GM21526 (cell line): ENCODE data around the gene FAM107A.

Experiments used
- ATAC-seq: cut with Tn5 transposase; IDR thresholded peaks from one replicate; pipeline ENCODE4 v1.9.1; 2021; ENCODE audit warnings: moderate library complexity; ENCODE audit not compliant: unreplicated experiment, low FRiP score

The FAM107A gene

GRCh38 chr3:58569287-58570001, 7.7 kb downstream of the FAM107A start:
- no peak for ATAC-seq

- ATAC-seq = no peak
Observed at GRCh38 chr3:58568572-58569286, 8.5 kb downstream of the FAM107A start.

GRCh38 chr3:58567251-58567515, 10.0 kb downstream of the FAM107A start:
- ATAC-seq = no peak

GRCh38 chr3:58566398-58567250, 10.6 kb downstream of the FAM107A start:
- no peak for ATAC-seq

DNA sequence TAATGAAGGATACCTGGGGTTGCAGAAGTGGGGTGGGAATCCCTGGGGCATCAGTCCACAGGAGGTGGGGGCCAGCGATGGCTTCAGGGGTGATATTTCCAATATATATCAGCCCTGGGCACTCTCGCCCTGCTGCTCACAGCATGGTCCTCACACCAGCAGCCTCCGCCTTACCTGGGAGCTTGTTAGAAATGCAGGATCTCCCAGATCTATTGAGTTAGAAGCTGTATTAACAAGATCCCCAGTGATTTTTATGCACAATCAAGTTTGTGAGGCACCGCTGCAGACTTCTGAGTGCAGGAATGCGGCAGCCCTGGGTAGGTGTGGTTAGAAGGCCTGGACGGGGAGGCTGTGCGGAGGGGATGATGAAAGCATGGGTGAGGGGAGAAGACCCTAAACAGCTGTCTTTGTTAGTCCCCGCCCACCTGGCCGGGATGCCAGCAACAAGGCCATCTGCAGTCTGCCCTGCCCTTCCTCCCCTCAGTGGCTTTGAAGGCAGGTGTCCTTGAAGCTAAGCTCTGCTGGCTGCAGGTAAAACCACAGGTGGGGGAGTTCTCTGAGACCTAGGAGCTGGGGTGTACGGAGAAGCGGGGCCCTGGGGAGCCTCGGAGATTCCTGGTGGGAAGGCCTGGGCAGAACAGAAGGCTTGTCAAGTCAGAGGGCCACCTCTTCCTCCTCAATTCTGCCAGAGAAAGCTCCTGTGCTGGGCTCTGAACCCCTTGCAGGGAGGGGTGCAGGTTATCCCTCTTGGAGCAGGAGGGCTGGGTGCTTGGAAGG, 11.4 kb downstream of the FAM107A start:
- no peak for ATAC-seq

GRCh38 chr3:58564456-58565160, 12.6 kb downstream of the FAM107A start:
- ATAC-seq = no peak

DNA sequence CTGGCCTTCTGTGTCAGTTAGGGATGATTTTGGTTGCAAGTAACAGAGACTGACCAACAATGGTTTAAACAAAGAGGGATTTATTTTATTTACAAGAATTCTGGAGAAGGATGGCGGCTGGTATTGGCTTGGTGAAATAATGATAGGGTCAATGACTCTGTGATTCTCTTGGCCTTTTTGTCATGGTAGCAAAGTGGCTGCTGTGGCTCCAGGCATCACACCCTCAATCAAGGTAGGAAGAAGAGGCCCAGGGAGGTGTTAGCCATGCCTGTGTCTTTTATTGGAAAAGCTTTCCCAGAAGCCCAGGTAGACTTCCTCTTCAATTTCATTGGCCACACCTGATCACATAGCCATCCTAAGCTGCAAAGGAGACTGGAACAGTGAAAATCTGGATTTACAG, 13.1 kb downstream of the FAM107A start:
- no peak for ATAC-seq

GRCh38 chr3:58563386-58564035, 13.7 kb downstream of the FAM107A start:
- ATAC-seq = no peak

DNA sequence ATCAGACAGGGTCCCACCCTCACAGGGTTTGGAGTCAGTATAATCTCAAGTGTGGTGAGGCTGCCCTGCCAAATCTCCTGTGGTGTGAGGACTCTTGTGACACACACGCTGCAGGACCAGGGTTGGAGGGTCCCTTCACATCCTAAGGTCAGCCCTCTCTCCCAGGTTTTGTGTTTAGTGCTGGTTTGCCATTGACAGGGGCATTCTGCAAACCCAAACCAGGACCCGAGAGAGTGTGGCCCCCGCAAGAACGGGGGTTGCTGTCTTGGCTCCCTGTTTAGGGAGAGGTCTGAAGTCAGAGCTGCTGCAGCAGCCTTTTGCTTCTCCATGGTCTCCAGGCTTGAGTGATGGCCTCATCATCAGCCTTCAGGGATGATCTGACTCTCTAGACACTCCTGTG, 14.7 kb downstream of the FAM107A start:
- no peak for ATAC-seq

DNA sequence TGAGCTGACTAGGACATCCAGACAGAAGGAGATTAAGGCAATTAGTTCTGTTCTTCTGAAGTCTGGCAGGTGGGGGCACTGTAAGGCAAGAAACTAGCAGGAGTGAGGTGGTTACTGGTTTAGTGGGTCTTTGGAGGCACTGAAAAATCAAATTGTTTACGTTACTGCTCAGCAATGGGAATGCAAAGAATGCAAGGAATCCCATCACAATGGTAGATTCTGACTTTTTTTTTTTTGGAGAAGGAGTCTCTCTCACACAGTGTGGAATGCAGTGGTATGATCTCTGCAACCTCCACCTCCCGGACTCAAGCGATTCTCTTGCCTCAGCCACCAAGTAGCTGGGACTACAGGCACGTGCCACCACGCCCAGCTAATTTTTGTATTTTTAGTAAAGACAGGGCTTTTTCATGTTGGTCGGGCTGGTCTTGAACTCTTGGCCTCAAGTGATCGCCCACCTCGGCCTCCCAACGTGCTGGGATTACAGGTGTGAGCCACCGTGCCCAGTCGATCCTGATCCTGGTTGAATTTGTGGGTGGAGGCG, 16.4 kb downstream of the FAM107A start:
- ATAC-seq = no peak

DNA sequence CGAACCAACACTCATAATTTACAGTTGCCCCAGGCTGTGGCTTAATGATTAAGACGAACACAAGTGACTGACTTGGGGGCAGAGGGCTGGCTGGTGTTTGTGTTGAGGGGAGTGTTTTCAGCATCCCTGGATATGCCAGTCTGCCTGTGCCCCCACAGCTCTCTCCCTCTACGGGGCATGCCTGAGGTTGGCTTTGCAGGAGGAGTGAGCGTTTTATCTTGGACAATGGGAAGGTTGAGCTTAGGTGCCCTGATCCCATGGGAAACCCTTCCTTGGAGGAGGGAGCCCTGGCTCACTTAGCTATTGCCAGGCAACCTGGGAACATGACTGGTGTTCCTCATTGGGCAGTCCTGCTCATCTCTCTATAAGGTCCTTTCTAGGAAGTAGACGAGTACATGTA, 17.6 kb downstream of the FAM107A start:
- no peak for ATAC-seq

GRCh38 chr3:58557491-58557890, 19.7 kb downstream of the FAM107A start:
- ATAC-seq = no peak

GRCh38 chr3:58556761-58557221, 20.4 kb downstream of the FAM107A start:
- ATAC-seq = no peak

- ATAC-seq = no peak
Observed at GRCh38 chr3:58556001-58556400, 21.2 kb downstream of the FAM107A start.

DNA sequence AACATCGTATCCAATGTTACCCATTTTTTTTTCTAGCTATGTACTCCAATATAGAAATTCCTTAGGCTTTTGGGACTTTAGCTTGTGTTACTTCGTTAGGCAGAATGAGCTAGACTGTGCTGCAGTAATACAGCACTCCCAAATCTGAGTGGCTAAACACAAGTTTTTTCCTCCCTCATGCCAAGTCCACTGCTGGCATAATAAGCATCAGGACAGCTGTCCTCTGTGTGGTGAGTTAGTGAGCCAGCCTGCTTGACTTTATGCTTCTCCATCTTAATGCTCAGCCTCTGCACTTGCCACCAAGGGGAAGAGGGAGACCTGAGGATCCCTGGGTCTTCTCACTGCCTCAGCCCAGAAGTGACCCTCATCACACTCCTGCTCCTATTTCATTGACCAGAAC, 22.0 kb downstream of the FAM107A start:
- ATAC-seq = no peak

DNA sequence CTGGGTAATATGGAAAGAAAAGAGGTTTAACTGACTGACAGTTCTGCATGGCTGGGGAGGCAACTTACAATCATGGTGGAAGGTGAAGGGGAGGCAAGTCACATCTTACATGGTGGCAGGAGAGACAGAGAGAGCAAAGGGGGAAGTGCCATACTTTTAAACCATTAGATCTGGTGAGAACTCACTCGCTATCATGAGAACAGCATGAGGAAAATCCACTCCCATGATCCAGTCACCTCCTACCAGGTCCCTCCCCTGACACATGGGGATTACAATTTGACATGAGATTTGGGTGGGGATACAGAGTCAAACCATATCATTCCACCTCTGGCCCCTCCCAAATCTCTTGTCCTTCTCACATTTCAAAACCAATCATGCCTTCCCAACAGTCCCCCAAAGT, 24.2 kb downstream of the FAM107A start:
- no peak for ATAC-seq

GRCh38 chr3:58551636-58552180, 25.5 kb downstream of the FAM107A start:
- ATAC-seq = no peak

DNA sequence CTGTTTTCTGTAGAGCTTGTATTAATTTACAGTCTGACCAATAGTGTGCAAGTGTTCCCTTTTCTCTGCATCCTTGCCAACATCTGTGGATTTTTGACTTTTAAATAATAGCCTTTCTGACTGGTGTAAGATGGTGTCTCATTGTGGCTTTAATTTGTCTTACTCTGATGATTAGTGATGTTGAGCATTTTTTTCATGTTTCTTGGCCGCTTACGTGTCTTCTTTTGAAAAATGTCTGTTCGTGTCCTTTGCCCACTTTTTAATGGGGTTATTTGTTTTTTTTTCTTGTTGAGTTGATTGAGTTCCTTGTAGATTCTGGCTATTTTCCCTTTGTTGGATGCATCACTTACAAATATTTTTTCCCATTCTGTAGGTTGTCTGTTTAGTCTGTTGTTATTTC, 32.6 kb downstream of the FAM107A start:
- ATAC-seq = no peak
